Body of pancreas (tissue), 4 donors: ENCODE results near the gene SRPK1.

Experiments used
- CTCF ChIP-seq, 7 experiments: fragments of 450-650 bp in 4 of 7; fragments of 200-600 bp in 3 of 7; sonication (generic) in 3 of 7; IDR thresholded peaks; one replicate each; pipeline ENCODE4 v1.5.1; 2016 to 2019; ENCODE audit warnings: antibody characterized with exemption in 7 of 7
- POLR2A ChIP-seq, 3 donors: fragments of 450-650 bp; IDR thresholded peaks; one replicate each; pipeline ENCODE4 v1.6.1; 2016; ENCODE audit warnings: antibody characterized with exemption in 3 of 3, mild to moderate bottlenecking in 2 of 3

GRCh38 chr6:35810971-35811698 is 109.8 kb downstream of the SRPK1 start:
- TF ChIP-seq POLR2A (IDR thresholded peaks at IDR 0.05) (no peak), CTCF (IDR thresholded peaks at IDR 0.05) (no peak)
